Caco-2 (cell line): Measurements from ENCODE around the gene PIGK. TPM values are rescaled to one million over a fixed set of nuclear protein-coding genes. Genes with fewer than 3 reads are reported as not detected.

Experiments
- BruUV-seq: library from RNA; stranded (reverse); fragments of 400-500 nt; replicated peaks from 2 replicates; lab custom pipeline; 2021; lab: Mats Ljungman, UMichigan
- CTCF ChIA-PET: fragments of 300-600 bp; sonication (Branson Sonifier 250); formaldehyde crosslinking; loops from one replicate; lab custom pipeline; 2022; ENCODE audit warnings: antibody characterized with exemption; lab: Charles Lee
- POLR2A ChIA-PET: fragments of 300-600 bp; sonication (Branson Sonifier 250); formaldehyde crosslinking; loops from one replicate; lab custom pipeline; 2022; ENCODE audit warnings: antibody characterized with exemption; lab: Charles Lee
- DNase-seq, 2 experiments: peaks; one replicate each; pipeline versions ENCODE4 v3.0.0 to v3.0.0-alpha.2; 2020 to 2022
- H3K27me3 ChIP-seq: replicated peaks from 2 replicates; pipeline ENCODE4 v1.6.0; 2011; ENCODE audit warnings: low read length; ENCODE audit not compliant: control insufficient read depth, insufficient read depth
- H3K36me3 ChIP-seq: 2 replicates; pipeline ENCODE4 v1.5.1; 2011; ENCODE audit warnings: low read length; ENCODE audit not compliant: control insufficient read depth, insufficient read depth
- H3K4me1 ChIP-seq: fragments of 250-450 bp; sonication (Bioruptor Pico); 2 replicates; pipeline ENCODE4 v1.5.1; 2020; ENCODE audit warnings: mild to moderate bottlenecking
- H3K4me3 ChIP-seq: 2 replicates; pipeline ENCODE4 v1.5.1; 2011; ENCODE audit warnings: low read depth, mild to moderate bottlenecking, control low read depth, low read length
- H3K9me3 ChIP-seq: fragments of 250-450 bp; sonication (Bioruptor Pico); 2 replicates; pipeline ENCODE4 v1.5.1; 2020; ENCODE audit warnings: mild to moderate bottlenecking, moderate library complexity
- H3K27ac Mint-ChIP-seq: one replicate; pipeline ENCODE4 v1.8.0; 2022; ENCODE audit warnings: mixed read lengths; ENCODE audit not compliant: unreplicated experiment
- H3K27me3 Mint-ChIP-seq: one replicate; pipeline ENCODE4 v1.8.0; 2022; ENCODE audit warnings: mixed read lengths; ENCODE audit not compliant: insufficient read depth, unreplicated experiment
- H3K36me3 Mint-ChIP-seq: one replicate; pipeline ENCODE4 v1.8.0; 2022; ENCODE audit warnings: mild to moderate bottlenecking, mixed read lengths; ENCODE audit not compliant: insufficient read depth, unreplicated experiment
- H3K4me1 Mint-ChIP-seq: one replicate; pipeline ENCODE4 v1.8.0; 2022; ENCODE audit warnings: low read depth, mixed read lengths; ENCODE audit not compliant: unreplicated experiment
- H3K4me3 Mint-ChIP-seq: one replicate; pipeline ENCODE4 v1.8.0; 2022; ENCODE audit warnings: mild to moderate bottlenecking, moderate library complexity, mixed read lengths; ENCODE audit not compliant: unreplicated experiment
- H3K9me3 Mint-ChIP-seq: one replicate; pipeline ENCODE4 v1.8.0; 2022; ENCODE audit warnings: mixed read lengths; ENCODE audit not compliant: unreplicated experiment
- intact Hi-C: fragments of 100-400 bp; cut with micrococcal nuclease; formaldehyde crosslinking; loops from one replicate; pipeline ENCODE4 v1.10.0; 2022; ENCODE audit not compliant: unreplicated experiment
- total RNA-seq: library from RNA; stranded (reverse); gene quantifications from 2 replicates; pipeline ENCODE4 v1.2.3, GENCODE V29; 2022
- TF ChIP-seq, protein P1 (sequence below), 2 experiments: fragments of 200-600 bp in 1 of 2; IDR thresholded peaks; 1 replicate in 1 of 2; 2 replicates in 1 of 2; pipeline versions ENCODE4 v1.5.1 to v1.8.0; 2011 to 2022; ENCODE audit warnings: antibody characterized with exemption in 1 of 2, control low read depth in 1 of 2, inconsistent platforms in 1 of 2, low read depth in 1 of 2, low read length in 1 of 2, mild to moderate bottlenecking in 1 of 2, moderate library complexity in 1 of 2; ENCODE audit not compliant: insufficient read depth in 1 of 2, severe bottlenecking in 1 of 2, unreplicated experiment in 1 of 2

Gene PIGK
- total RNA-seq, 1 experiment from 2014 or later, result 19.7 TPM

DNA sequence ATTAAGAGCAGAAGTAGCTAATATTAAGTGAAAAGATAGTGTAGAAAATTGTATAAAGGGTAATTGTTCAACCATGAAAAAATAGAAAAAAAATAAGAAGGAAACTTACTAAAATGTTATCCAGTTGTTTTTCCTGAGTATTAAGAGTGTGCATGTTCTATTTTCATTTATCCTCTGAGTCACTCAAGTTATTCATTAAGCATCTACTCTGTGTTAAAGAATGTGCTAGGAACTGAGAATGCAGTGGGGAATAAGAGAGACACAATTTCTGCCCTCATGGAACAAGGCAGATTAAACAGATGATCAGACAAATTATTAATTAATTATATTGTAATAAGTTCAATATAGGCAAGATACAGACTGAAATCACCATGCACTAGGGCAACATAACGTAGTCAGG lies 10.8 kb upstream of the PIGK start:
- DNase-seq, result no peak
- Histone ChIP-seq H3K4me1 (no peaks in the 10 kb centered on the region), H3K27me3 (no peaks in the 10 kb centered on the region), H3K9me3 (no peaks in the 10 kb centered on the region), H3K36me3 (no peaks in the 10 kb centered on the region), H3K4me3 (no peak overlapping the region)
- H3K4me1 Mint-ChIP-seq, result no peaks in the 10 kb centered on the region
- H3K27ac Mint-ChIP-seq, result no peak overlapping the region
- no peaks in the 10 kb centered on the region for H3K36me3 Mint-ChIP-seq
- H3K27me3 Mint-ChIP-seq, result peaks cover 4% of the 10 kb centered on the region
- H3K4me3 Mint-ChIP-seq, result no peak overlapping the region
- intact Hi-C loops, result no loop called here
- no peaks in the 10 kb centered on the region for H3K9me3 Mint-ChIP-seq
- ChIA-PET CTCF (no interaction called here), POLR2A (no interaction called here)
- BruUV-seq, result no TSS peak
- TF ChIP-seq, protein P1, sequence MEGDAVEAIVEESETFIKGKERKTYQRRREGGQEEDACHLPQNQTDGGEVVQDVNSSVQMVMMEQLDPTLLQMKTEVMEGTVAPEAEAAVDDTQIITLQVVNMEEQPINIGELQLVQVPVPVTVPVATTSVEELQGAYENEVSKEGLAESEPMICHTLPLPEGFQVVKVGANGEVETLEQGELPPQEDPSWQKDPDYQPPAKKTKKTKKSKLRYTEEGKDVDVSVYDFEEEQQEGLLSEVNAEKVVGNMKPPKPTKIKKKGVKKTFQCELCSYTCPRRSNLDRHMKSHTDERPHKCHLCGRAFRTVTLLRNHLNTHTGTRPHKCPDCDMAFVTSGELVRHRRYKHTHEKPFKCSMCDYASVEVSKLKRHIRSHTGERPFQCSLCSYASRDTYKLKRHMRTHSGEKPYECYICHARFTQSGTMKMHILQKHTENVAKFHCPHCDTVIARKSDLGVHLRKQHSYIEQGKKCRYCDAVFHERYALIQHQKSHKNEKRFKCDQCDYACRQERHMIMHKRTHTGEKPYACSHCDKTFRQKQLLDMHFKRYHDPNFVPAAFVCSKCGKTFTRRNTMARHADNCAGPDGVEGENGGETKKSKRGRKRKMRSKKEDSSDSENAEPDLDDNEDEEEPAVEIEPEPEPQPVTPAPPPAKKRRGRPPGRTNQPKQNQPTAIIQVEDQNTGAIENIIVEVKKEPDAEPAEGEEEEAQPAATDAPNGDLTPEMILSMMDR (IDR thresholded peaks at IDR 0.05; ENCODE audit: insufficient read depth in 1 of 2, low read depth in 1 of 2, low read length in 1 of 2, severe bottlenecking in 1 of 2, unreplicated experiment in 1 of 2), result no peak

DNA sequence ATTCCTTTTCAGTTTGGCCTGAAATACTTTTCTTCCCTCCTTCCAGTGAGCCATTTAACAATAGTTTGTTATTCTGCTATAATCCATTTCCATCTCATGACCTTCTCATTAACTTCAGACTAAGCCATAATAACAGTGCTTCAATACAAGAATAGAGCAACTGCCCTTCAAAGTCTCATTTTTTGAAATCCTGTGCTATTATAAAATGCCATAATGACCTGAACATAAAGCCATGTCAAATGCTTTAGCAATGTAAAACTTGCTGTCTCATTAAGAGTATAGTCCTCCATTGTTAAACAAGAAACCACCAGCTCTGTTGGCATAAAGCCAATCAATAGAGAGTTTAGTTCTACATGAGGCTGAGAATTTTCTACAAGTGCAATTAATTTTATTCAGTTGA lies 9.6 kb upstream of the PIGK start:
- H3K4me3 Mint-ChIP-seq, result no peak overlapping the region
- ChIA-PET POLR2A (no interaction called here), CTCF (no interaction called here)
- DNase-seq, result no peak
- BruUV-seq, result no TSS peak
- no peaks in the 10 kb centered on the region for H3K27me3 Mint-ChIP-seq
- Histone ChIP-seq H3K27me3 (no peaks in the 10 kb centered on the region), H3K36me3 (no peaks in the 10 kb centered on the region), H3K4me3 (no peak overlapping the region), H3K9me3 (no peaks in the 10 kb centered on the region), H3K4me1 (no peaks in the 10 kb centered on the region)
- TF ChIP-seq, protein P1 (IDR thresholded peaks at IDR 0.05; ENCODE audit: insufficient read depth in 1 of 2, low read depth in 1 of 2, low read length in 1 of 2, severe bottlenecking in 1 of 2, unreplicated experiment in 1 of 2), result no peak
- no peaks in the 10 kb centered on the region for H3K9me3 Mint-ChIP-seq
- intact Hi-C loops, result no loop called here
- no peaks in the 10 kb centered on the region for H3K4me1 Mint-ChIP-seq
- no peaks in the 10 kb centered on the region for H3K36me3 Mint-ChIP-seq
- no peak overlapping the region for H3K27ac Mint-ChIP-seq

DNA sequence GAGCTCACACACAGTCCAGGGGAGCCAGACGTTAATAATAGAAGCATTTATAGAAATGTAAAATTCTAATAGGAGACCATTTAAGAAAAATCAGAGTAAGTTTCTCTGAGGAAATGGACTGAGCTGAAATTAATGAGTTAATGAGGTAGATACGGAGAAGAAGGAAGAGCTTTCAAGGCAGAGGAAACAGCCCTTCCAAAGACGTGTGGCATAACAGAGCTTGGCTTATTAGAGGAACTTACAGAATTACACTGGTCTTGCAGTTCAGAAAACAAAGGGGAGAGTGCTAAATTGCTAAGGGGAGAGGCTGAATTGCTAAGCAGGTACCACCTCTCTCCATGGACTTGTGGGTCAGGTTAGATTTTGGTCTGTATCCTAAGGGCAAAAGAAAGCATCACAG lies 8.2 kb upstream of the PIGK start:
- H3K27ac Mint-ChIP-seq, result no peak overlapping the region
- H3K27me3 Mint-ChIP-seq, result no peaks in the 10 kb centered on the region
- H3K4me1 ChIP-seq, result no peaks in the 10 kb centered on the region
- H3K9me3 ChIP-seq, result no peaks in the 10 kb centered on the region
- no peak overlapping the region for H3K4me3 ChIP-seq
- no peaks in the 10 kb centered on the region for H3K36me3 Mint-ChIP-seq
- CTCF ChIA-PET, result no interaction called here
- TF ChIP-seq, protein P1 (IDR thresholded peaks at IDR 0.05; ENCODE audit: insufficient read depth in 1 of 2, low read depth in 1 of 2, low read length in 1 of 2, severe bottlenecking in 1 of 2, unreplicated experiment in 1 of 2), result no peak
- no peaks in the 10 kb centered on the region for H3K4me1 Mint-ChIP-seq
- H3K36me3 ChIP-seq, result no peaks in the 10 kb centered on the region
- no peak for DNase-seq
- H3K4me3 Mint-ChIP-seq, result no peak overlapping the region
- no TSS peak for BruUV-seq
- no peaks in the 10 kb centered on the region for H3K9me3 Mint-ChIP-seq
- intact Hi-C loops, result no loop called here
- POLR2A ChIA-PET, result no interaction called here
- H3K27me3 ChIP-seq, result no peaks in the 10 kb centered on the region
